Mucosa of descending colon (tissue), 3 donors: ENCODE results near the gene NEGR1. TPM values are rescaled to one million over a fixed set of nuclear protein-coding genes. Genes with fewer than 3 reads are reported as not detected.

Experiments used
- ATAC-seq: fragments of 200-7000 bp; cut with Tn5 transposase; one replicate; pipeline ENCODE4 v1.9.1; 2020; ENCODE audit warnings: mild to moderate bottlenecking, moderate library complexity
- DNase-seq, 3 donors: peaks; one replicate each; pipeline ENCODE4 v3.0.0-alpha.2; 2020
- H3K36me3 ChIP-seq: fragments of 200-600 bp; one replicate; pipeline ENCODE4 v1.8.0; 2021; ENCODE audit warnings: low read depth, mild to moderate bottlenecking
- H3K4me1 ChIP-seq: fragments of 200-600 bp; one replicate; pipeline ENCODE4 v1.8.0; 2021; ENCODE audit warnings: low read depth, mild to moderate bottlenecking
- H3K4me3 ChIP-seq: fragments of 200-600 bp; one replicate; pipeline ENCODE4 v1.8.0; 2021; ENCODE audit warnings: mild to moderate bottlenecking
- H3K9me3 ChIP-seq: fragments of 200-600 bp; one replicate; pipeline ENCODE4 v1.8.0; 2021; ENCODE audit warnings: mild to moderate bottlenecking
- CTCF ChIP-seq: fragments of 200-600 bp; IDR thresholded peaks from one replicate; pipeline ENCODE4 v1.8.0; 2022; ENCODE audit warnings: antibody characterized with exemption, mild to moderate bottlenecking
- intact Hi-C, 2 donors: fragments of 100-400 bp; cut with DNase I in 1 of 2; cut with micrococcal nuclease in 1 of 2; formaldehyde crosslinking; loops; one replicate each; pipeline versions ENCODE4 v1.11.0 to v1.11.1; 2022; cut with DNase I, micrococcal nuclease
- total RNA-seq, 3 donors: library from RNA; stranded (reverse); fragmentation: NEBNext Ultra II Directional in 2 of 3; extraction: Animal tissue kit (Norgen Biotek cat#: 25700) in 2 of 3; gene quantifications; one replicate each; pipeline versions ENCODE4 v1.2.1 to v1.2.4, GENCODE V29; 2021 to 2023
- donor health status: DM: no; HTN: no; CAD: no; lungs with moderate emphysema.
- donor health status: DM: no; HTN: no; CAD: no.
- donor health status: DM: no; HTN: yes; CAD: no.

Gene NEGR1
- total RNA-seq, 3 donors from 2014 or later, result 2.3 to 47.9 (median 8.0) TPM

DNA sequence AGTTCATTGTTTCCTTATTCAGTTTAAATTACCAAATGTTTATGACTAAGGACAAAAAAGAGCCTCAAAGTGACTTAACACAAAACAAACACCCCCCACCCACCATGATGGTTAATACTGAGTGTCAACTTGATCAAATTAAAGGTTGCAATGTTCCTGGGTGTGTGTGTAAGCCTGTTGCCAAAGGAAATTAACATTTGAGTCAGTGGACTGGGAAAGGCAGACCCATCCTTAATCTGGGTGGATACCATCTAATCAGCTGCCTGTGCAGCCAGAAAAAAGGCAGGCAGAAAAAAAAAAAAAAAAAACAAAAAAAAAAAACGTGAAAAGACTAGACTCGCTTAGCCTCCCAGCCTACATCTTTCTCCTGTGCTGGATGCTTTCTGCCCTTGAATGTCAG, 543.4 kb downstream of the NEGR1 start:
- no peak for TF ChIP-seq CTCF
- Histone ChIP-seq H3K9me3 (no peaks in the 10 kb centered on the region), H3K4me1 (no peaks in the 10 kb centered on the region), H3K36me3 (no peaks in the 10 kb centered on the region), H3K4me3 (no peak overlapping the region)
- intact Hi-C loops, result no loop called here
- ATAC-seq (peak; percentile 11), DNase-seq (no peak)

GRCh38 chr1:71738256-71738655, 544.1 kb downstream of the NEGR1 start:
- Histone ChIP-seq H3K9me3 (no peaks in the 10 kb centered on the region), H3K36me3 (no peaks in the 10 kb centered on the region), H3K4me1 (no peaks in the 10 kb centered on the region), H3K4me3 (no peak overlapping the region)
- ATAC-seq, result no peak
- TF ChIP-seq CTCF, result no peak
- DNase-seq, result no peak
- intact Hi-C loops, result no loop called here

DNA sequence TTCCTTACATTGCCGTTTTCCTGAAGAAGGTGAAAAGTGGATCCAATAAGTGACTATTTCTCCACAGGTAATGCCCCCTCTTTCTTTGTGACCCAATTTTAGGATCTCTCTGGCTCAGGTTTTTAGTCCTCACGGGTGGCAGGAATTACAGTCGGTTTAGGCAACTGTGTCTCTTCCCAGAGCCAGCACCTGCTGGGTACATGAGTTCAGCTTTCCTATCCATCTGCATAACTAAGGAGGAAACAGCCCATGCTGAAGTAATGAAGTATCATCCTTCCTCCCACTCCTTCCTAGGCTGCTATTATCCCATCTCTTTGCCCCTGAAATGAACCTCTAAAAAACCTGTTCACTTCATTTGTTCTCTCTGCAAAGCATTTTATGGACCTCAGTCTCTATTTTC, 544.6 kb downstream of the NEGR1 start:
- TF ChIP-seq CTCF, result no peak

GRCh38 chr1:71733121-71733520, 549.2 kb downstream of the NEGR1 start:
- Histone ChIP-seq H3K9me3 (no peaks in the 10 kb centered on the region), H3K36me3 (no peaks in the 10 kb centered on the region), H3K4me1 (no peaks in the 10 kb centered on the region), H3K4me3 (no peak overlapping the region)
- no peak for DNase-seq
- intact Hi-C loops, result no loop called here
- TF ChIP-seq CTCF, result no peak
- ATAC-seq, result no peak

More for the DNA sequence above, 544.6 kb downstream of the NEGR1 start:
- no peaks in the 10 kb centered on the region for H3K4me1 ChIP-seq
- ATAC-seq (no peak), DNase-seq (no peak)
- H3K9me3 ChIP-seq, result no peaks in the 10 kb centered on the region
- intact Hi-C loops, result no loop called here
- H3K36me3 ChIP-seq, result no peaks in the 10 kb centered on the region
- no peak overlapping the region for H3K4me3 ChIP-seq

- intact Hi-C loops, result no loop called here
- ATAC-seq (no peak), DNase-seq (no peak)
- H3K4me3 ChIP-seq, result no peak overlapping the region
- H3K9me3 ChIP-seq, result no peaks in the 10 kb centered on the region
- no peak for TF ChIP-seq CTCF
- no peaks in the 10 kb centered on the region for H3K36me3 ChIP-seq
- H3K4me1 ChIP-seq, result no peaks in the 10 kb centered on the region
Measured at GRCh38 chr1:71721532-71721931, 560.8 kb downstream of the NEGR1 start.

DNA sequence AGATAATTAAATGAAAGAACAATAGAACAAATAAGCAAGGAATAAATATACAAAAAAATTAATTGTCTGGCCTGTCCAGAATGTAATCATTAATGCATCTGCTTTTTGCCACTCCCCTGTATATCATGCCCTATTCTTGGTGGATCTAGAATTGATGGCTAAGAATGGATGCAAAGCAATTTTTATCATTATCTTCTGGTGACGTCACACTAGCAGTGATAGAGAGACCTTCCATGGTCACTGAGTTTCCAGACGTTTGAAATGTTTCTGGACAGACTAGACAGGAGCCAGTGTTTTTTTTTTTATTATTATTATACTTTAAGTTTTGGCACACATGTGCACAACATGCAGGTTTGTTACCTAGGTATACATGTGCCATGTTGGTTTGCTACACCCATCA, 563.0 kb downstream of the NEGR1 start:
- intact Hi-C loops, result no loop called here
- Histone ChIP-seq H3K4me3 (no peak overlapping the region), H3K36me3 (no peaks in the 10 kb centered on the region), H3K4me1 (no peaks in the 10 kb centered on the region), H3K9me3 (no peaks in the 10 kb centered on the region)
- ATAC-seq, result no peak
- no peak for DNase-seq
- TF ChIP-seq CTCF, result no peak
